HG02623 (cell line): Measurements from ENCODE around the gene SYNGR3.
"Not testable (repeated sequence)": the region's sequence is repeated elsewhere in the genome, so short reads cannot be mapped to it uniquely, and the experiment has no call there.

Experiments
- ATAC-seq: cut with Tn5 transposase; IDR thresholded peaks from one replicate; pipeline ENCODE4 v1.9.1; 2021; ENCODE audit warnings: moderate library complexity; ENCODE audit not compliant: unreplicated experiment

Gene SYNGR3

GRCh38 chr16:2006317-2006716, 16.5 kb downstream of the SYNGR3 start:
- no peak for ATAC-seq

- no peak for ATAC-seq
Observed at GRCh38 chr16:2007081-2007836, 17.5 kb downstream of the SYNGR3 start.

GRCh38 chr16:2008009-2008526, 18.3 kb downstream of the SYNGR3 start:
- ATAC-seq = no peak

GRCh38 chr16:2008631-2009163, 18.9 kb downstream of the SYNGR3 start:
- no peak for ATAC-seq

GRCh38 chr16:2009164-2009711, 19.5 kb downstream of the SYNGR3 start:
- peak; percentile 25 for ATAC-seq

- ATAC-seq = peak; percentile 65
Observed at GRCh38 chr16:2009791-2010510, 20.2 kb downstream of the SYNGR3 start, which contains the start of gene ZNF598. Gene ZNF598, minus strand, starts transcription at chr16:2009821.

GRCh38 chr16:2011726-2012125, 22.0 kb downstream of the SYNGR3 start:
- not testable (repeated sequence) for ATAC-seq

GRCh38 chr16:2013527-2013926, 23.8 kb downstream of the SYNGR3 start:
- no peak for ATAC-seq

GRCh38 chr16:2015117-2015946, 25.6 kb downstream of the SYNGR3 start:
- ATAC-seq = no peak

GRCh38 chr16:2015947-2016208, 26.1 kb downstream of the SYNGR3 start:
- no peak for ATAC-seq

- no peak for ATAC-seq
Observed at GRCh38 chr16:2016407-2016922, 26.7 kb downstream of the SYNGR3 start.

- ATAC-seq = no peak
Observed at GRCh38 chr16:2019518-2019920, 29.7 kb downstream of the SYNGR3 start, which contains the start of gene NPW. Gene NPW, plus strand, starts transcription at chr16:2019785.

GRCh38 chr16:2019921-2020831, 30.4 kb downstream of the SYNGR3 start:
- no peak for ATAC-seq

- no peak for ATAC-seq
Observed at GRCh38 chr16:2022723-2023091, 32.9 kb downstream of the SYNGR3 start.

GRCh38 chr16:2023092-2024031, 33.6 kb downstream of the SYNGR3 start:
- ATAC-seq = peak; percentile 70

GRCh38 chr16:2024032-2024420, 34.3 kb downstream of the SYNGR3 start:
- no peak for ATAC-seq

- no peak for ATAC-seq
Observed at GRCh38 chr16:2025251-2025650, 35.5 kb downstream of the SYNGR3 start.

GRCh38 chr16:2025878-2026460, 36.2 kb downstream of the SYNGR3 start:
- no peak for ATAC-seq
